GM20431 (cell line): ENCODE measurements around the gene FGFBP3.
"Not testable (repeated sequence)": the region's sequence is repeated elsewhere in the genome, so short reads cannot be mapped to it uniquely, and the experiment has no call there.

Source experiments
- in situ Hi-C: fragments of 300-500 bp; cut with MseI, MboI; formaldehyde crosslinking; loops from one replicate; pipeline ENCODE4 v1.15.0; 2020; ENCODE audit warnings: low sequenced_read_pairs; ENCODE audit not compliant: unreplicated experiment

FGFBP3 gene

GRCh38 chr10:91907033-91907594 lies 2.2 kb downstream of the FGFBP3 start:
- in situ Hi-C loops: loop anchor here (25.0 kb wide), 1 partner anchor 520 kb away; no protein-coding TSS in a partner anchor

GRCh38 chr10:91901784-91902677 lies 7.3 kb downstream of the FGFBP3 start:
- in situ Hi-C loops: loop anchor here (25.0 kb wide), 1 partner anchor 515 kb away; no protein-coding TSS in a partner anchor

- in situ Hi-C loops: no loop called here
Observed at GRCh38 chr10:91897421-91897820, 11.9 kb downstream of the FGFBP3 start.

- in situ Hi-C loops: no loop called here
Observed at GRCh38 chr10:91896212-91896756, 13.0 kb downstream of the FGFBP3 start.

- in situ Hi-C loops: not testable (repeated sequence)
Observed at GRCh38 chr10:91894261-91894685, 15.0 kb downstream of the FGFBP3 start.

GRCh38 chr10:91893051-91893450 lies 16.2 kb downstream of the FGFBP3 start:
- in situ Hi-C loops: no loop called here

GRCh38 chr10:91891125-91892001 lies 17.9 kb downstream of the FGFBP3 start:
- in situ Hi-C loops: no loop called here

- in situ Hi-C loops: no loop called here
Observed at GRCh38 chr10:91887272-91888076, 21.8 kb downstream of the FGFBP3 start.

GRCh38 chr10:91886954-91887271 lies 22.4 kb downstream of the FGFBP3 start:
- in situ Hi-C loops: no loop called here

- in situ Hi-C loops: no loop called here
Observed at GRCh38 chr10:91885362-91886079, 23.8 kb downstream of the FGFBP3 start.

- in situ Hi-C loops: no loop called here
Observed at GRCh38 chr10:91884536-91884935, 24.8 kb downstream of the FGFBP3 start.

- in situ Hi-C loops: no loop called here
Observed at GRCh38 chr10:91883549-91884444, 25.5 kb downstream of the FGFBP3 start.

- in situ Hi-C loops: no loop called here
Observed at GRCh38 chr10:91880310-91880709, 29.0 kb downstream of the FGFBP3 start.

- in situ Hi-C loops: no loop called here
Observed at GRCh38 chr10:91879515-91880170, 29.6 kb downstream of the FGFBP3 start.

- in situ Hi-C loops: no loop called here
Observed at GRCh38 chr10:91875779-91876178, 33.5 kb downstream of the FGFBP3 start.

- in situ Hi-C loops: no loop called here
Observed at GRCh38 chr10:91875156-91875555, 34.1 kb downstream of the FGFBP3 start.

- in situ Hi-C loops: no loop called here
Observed at GRCh38 chr10:91865562-91866081, 43.7 kb downstream of the FGFBP3 start.
